ENCODE results near the gene TTC7B. TPM values are rescaled to one million over a fixed set of nuclear protein-coding genes. Genes with fewer than 3 reads are reported as not detected.

TTC7B gene
- total RNA-seq, 1 donor from 2014 or later, result 40.3 TPM

DNA sequence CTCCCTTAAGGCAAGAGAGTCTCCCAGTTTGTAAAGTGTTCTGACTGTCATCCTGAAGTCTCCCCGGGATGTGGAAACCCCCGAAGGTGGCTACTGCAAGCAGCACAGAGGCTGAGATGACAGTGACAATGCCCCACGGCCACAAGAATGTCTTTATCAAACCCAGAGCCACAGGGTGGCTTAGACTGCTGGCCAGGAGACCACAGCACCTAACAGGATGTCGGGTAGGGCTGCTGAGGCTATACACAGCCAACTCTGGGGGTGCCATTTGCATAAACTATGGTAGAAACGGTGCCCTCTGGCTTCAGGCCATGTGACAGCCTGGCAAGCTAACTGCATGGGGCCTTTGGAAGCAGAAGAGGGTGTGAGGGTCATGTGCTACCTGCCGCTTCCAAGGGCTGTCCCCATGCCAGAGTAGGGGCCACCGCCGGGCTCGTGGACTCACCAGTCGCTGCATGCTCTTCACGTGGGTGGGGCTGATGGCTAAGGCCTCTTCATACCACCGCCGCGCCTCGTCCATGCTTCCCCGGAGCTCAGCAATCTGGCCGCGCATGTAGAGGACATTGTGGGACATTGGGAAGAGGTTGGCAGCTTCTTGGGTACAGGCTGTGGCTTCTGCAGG is 238.5 kb downstream of the TTC7B start:
- Mint-ChIP-seq H3K27me3 (ENCODE audit: low read depth) (no peaks in the 10 kb centered on the region), H3K4me3 (ENCODE audit: unreplicated experiment) (no peak overlapping the region), H3K36me3 (ENCODE audit: low read depth) (peaks cover 1% of the 10 kb centered on the region), H3K27ac (ENCODE audit: unreplicated experiment) (no peak overlapping the region), H3K4me1 (ENCODE audit: low read depth) (no peaks in the 10 kb centered on the region), H3K9me3 (ENCODE audit: low read depth) (no peaks in the 10 kb centered on the region)
- TF ChIP-seq, protein P1, sequence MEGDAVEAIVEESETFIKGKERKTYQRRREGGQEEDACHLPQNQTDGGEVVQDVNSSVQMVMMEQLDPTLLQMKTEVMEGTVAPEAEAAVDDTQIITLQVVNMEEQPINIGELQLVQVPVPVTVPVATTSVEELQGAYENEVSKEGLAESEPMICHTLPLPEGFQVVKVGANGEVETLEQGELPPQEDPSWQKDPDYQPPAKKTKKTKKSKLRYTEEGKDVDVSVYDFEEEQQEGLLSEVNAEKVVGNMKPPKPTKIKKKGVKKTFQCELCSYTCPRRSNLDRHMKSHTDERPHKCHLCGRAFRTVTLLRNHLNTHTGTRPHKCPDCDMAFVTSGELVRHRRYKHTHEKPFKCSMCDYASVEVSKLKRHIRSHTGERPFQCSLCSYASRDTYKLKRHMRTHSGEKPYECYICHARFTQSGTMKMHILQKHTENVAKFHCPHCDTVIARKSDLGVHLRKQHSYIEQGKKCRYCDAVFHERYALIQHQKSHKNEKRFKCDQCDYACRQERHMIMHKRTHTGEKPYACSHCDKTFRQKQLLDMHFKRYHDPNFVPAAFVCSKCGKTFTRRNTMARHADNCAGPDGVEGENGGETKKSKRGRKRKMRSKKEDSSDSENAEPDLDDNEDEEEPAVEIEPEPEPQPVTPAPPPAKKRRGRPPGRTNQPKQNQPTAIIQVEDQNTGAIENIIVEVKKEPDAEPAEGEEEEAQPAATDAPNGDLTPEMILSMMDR (IDR thresholded peaks at IDR 0.05), result no peak
- peak; percentile 69 for DNase-seq (ENCODE audit: low spot score)

DNA sequence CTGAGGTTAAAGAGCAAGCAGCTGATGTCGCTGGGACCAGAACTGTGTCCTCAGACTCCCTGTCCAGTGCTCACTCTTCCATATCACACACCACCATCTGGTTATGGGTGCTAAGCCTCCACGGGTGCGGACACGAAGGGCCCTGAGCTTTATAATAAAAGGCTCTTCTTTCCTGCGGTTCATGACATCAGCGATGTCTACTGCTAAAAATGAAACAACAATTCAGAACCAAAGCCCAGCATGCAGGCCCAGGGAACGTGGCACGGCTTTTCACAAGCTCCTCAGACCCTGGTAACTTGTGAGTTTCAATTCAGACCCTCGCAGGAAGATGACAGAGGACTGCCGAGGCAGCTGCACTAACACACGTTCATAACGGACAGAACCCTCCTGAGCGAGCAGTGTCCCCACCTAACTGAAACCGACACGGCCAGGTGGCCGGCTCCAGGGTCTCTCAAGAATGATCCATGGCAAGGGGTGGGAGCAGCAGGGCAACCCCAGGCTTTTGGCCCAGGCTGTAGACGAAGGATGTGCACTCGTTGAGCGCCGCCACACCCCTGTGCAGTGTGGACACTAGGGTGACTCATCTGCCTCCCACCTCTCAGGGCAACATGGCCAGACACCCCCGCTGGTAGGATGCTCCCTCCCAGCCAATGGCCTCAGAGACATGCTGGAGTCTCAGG is 239.1 kb downstream of the TTC7B start:
- Mint-ChIP-seq H3K9me3 (ENCODE audit: low read depth) (no peaks in the 10 kb centered on the region), H3K4me1 (ENCODE audit: low read depth) (no peaks in the 10 kb centered on the region), H3K27me3 (ENCODE audit: low read depth) (no peaks in the 10 kb centered on the region), H3K36me3 (ENCODE audit: low read depth) (peaks cover 1% of the 10 kb centered on the region), H3K4me3 (ENCODE audit: unreplicated experiment) (no peak overlapping the region), H3K27ac (ENCODE audit: unreplicated experiment) (no peak overlapping the region)
- TF ChIP-seq, protein P1 (IDR thresholded peaks at IDR 0.05), result no peak
- peak; percentile 79 for DNase-seq (ENCODE audit: low spot score)

GRCh38 chr14:90576581-90576980 is 239.6 kb downstream of the TTC7B start:
- no peak overlapping the region for H3K4me3 Mint-ChIP-seq (ENCODE audit: unreplicated experiment)
- H3K27me3 Mint-ChIP-seq (ENCODE audit: low read depth), result no peaks in the 10 kb centered on the region
- no peaks in the 10 kb centered on the region for H3K9me3 Mint-ChIP-seq (ENCODE audit: low read depth)
- H3K4me1 Mint-ChIP-seq (ENCODE audit: low read depth), result no peaks in the 10 kb centered on the region
- DNase-seq (ENCODE audit: low spot score), result no peak
- TF ChIP-seq, protein P1 (IDR thresholded peaks at IDR 0.05), result no peak
- peaks cover 3% of the 10 kb centered on the region for H3K36me3 Mint-ChIP-seq (ENCODE audit: low read depth)
- no peak overlapping the region for H3K27ac Mint-ChIP-seq (ENCODE audit: unreplicated experiment)

- H3K4me3 Mint-ChIP-seq (ENCODE audit: unreplicated experiment), result no peak overlapping the region
- no peaks in the 10 kb centered on the region for H3K27me3 Mint-ChIP-seq (ENCODE audit: low read depth)
- DNase-seq (ENCODE audit: low spot score), result peak; percentile 58
- TF ChIP-seq, protein P1 (IDR thresholded peaks at IDR 0.05), result no peak
- H3K9me3 Mint-ChIP-seq (ENCODE audit: low read depth), result no peaks in the 10 kb centered on the region
- H3K4me1 Mint-ChIP-seq (ENCODE audit: low read depth), result no peaks in the 10 kb centered on the region
- peaks cover 3% of the 10 kb centered on the region for H3K36me3 Mint-ChIP-seq (ENCODE audit: low read depth)
- H3K27ac Mint-ChIP-seq (ENCODE audit: unreplicated experiment), result no peak overlapping the region
Observed at GRCh38 chr14:90575781-90576180, 240.4 kb downstream of the TTC7B start.

GRCh38 chr14:90575336-90575735 is 240.9 kb downstream of the TTC7B start:
- Mint-ChIP-seq H3K4me3 (ENCODE audit: unreplicated experiment) (no peak overlapping the region), H3K9me3 (ENCODE audit: low read depth) (no peaks in the 10 kb centered on the region), H3K27ac (ENCODE audit: unreplicated experiment) (no peak overlapping the region), H3K4me1 (ENCODE audit: low read depth) (no peaks in the 10 kb centered on the region), H3K27me3 (ENCODE audit: low read depth) (no peaks in the 10 kb centered on the region), H3K36me3 (ENCODE audit: low read depth) (peaks cover 3% of the 10 kb centered on the region)
- DNase-seq (ENCODE audit: low spot score), result peak; percentile 63
- TF ChIP-seq, protein P1 (IDR thresholded peaks at IDR 0.05), result no peak
